ENCODE measurements around the gene PRMT7. TPM values are rescaled to one million over a fixed set of nuclear protein-coding genes. Genes with fewer than 3 reads are reported as not detected.

Gene PRMT7
- total RNA-seq, 2 experiments from 2014 or later: 70.4 to 73.2 TPM

DNA sequence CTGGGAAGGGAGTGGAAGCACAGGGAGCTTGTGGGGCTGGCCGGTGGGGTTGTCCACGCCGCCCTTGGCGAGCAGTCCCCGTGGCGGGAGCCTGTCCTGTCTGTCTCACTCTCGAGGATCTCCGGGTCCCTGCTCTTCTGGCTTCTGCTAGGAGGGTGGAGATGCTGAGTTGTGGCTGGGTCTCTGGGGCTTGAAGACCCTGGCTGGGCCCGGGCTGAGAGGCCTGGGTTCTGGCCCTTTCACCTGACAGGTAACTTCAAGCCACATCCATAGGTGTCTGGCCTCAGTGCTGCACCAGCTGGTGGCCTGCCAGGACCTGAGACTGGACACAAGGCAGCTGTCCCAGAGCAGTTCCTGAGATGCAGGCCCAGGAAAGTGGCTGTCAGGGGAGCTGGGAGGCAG lies 46.7 kb downstream of the PRMT7 start:
- Mint-ChIP-seq H3K9me3 (ENCODE audit: insufficient read depth) (no peaks in the 10 kb centered on the region), H3K36me3 (ENCODE audit: low read depth) (peaks cover 66% of the 10 kb centered on the region), H3K4me3 (no peak overlapping the region), H3K27ac (peak overlapping the region; percentile 57), H3K4me1 (ENCODE audit: low read depth) (peaks cover 48% of the 10 kb centered on the region), H3K27me3 (ENCODE audit: low read depth) (peaks cover 3% of the 10 kb centered on the region)
- DNase-seq: no peak
- ChIA-PET CTCF (interaction anchor here (0.8 to 6.0 kb wide), 7 partner anchors 8 to 163 kb away, joined by 3 to 34 read pairs (median 4); partner anchors contain the start of gene SLC7A6), POLR2A (interaction anchor here (1.0 to 1.2 kb wide), 3 partner anchors 12 to 46 kb away, joined by 3 read pairs; partner anchors contain the start of genes PRMT7 and SLC7A6OS)
- ATAC-seq: no peak

DNA sequence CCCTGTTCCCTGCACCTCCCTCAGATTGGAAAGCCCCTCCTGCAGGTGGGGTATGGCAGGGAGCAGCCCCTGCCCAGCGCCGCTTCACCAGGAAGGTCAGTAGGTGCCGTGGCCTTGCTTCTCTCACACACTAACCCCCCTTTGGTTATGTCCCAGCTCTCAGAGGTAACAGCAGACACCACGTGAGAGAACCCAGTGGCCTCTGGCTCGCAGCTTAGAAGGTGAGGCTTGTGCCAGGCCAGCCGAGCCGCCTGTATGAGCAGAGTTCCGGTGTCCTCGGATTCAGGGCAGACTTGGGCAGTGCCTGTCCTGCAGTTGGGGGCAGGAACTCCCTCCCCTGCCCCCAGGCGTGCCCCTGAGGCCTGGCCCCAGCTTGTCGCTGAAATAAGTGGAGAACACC lies 47.1 kb downstream of the PRMT7 start:
- ATAC-seq (no peak), DNase-seq (no peak)
- ChIA-PET POLR2A (no interaction called here), CTCF (interaction anchor here (1.1 to 6.0 kb wide), 4 partner anchors 11 to 163 kb away, joined by 4 to 34 read pairs (median 6); no protein-coding TSS in a partner anchor)
- Mint-ChIP-seq H3K36me3 (ENCODE audit: low read depth) (peaks cover 65% of the 10 kb centered on the region), H3K27ac (peak overlapping the region; percentile 57), H3K4me1 (ENCODE audit: low read depth) (peaks cover 48% of the 10 kb centered on the region), H3K4me3 (no peak overlapping the region), H3K9me3 (ENCODE audit: insufficient read depth) (no peaks in the 10 kb centered on the region), H3K27me3 (ENCODE audit: low read depth) (peaks cover 3% of the 10 kb centered on the region)

DNA sequence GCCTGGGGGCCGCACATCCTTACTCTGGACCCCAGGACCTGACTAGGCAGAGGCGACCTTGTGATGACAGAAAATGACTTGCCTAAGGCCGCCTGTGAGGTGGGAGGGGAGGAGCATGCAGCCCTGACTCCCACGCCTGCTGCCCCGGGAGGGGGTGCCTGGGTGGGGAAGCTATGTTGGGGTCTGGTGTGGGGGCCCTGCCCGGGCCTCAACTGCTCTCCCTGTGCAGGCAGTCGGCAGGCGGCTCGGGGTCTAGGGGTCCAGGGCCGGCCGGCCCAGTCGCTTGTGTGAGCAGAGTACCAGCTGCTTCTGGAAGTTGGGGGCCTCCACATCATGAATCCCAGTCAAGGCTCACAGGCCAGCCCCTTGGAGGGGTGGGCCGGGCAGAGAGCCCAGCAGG lies 48.1 kb downstream of the PRMT7 start:
- H3K27me3 Mint-ChIP-seq (ENCODE audit: low read depth): peaks cover 5% of the 10 kb centered on the region
- POLR2A ChIA-PET: no interaction called here

DNA sequence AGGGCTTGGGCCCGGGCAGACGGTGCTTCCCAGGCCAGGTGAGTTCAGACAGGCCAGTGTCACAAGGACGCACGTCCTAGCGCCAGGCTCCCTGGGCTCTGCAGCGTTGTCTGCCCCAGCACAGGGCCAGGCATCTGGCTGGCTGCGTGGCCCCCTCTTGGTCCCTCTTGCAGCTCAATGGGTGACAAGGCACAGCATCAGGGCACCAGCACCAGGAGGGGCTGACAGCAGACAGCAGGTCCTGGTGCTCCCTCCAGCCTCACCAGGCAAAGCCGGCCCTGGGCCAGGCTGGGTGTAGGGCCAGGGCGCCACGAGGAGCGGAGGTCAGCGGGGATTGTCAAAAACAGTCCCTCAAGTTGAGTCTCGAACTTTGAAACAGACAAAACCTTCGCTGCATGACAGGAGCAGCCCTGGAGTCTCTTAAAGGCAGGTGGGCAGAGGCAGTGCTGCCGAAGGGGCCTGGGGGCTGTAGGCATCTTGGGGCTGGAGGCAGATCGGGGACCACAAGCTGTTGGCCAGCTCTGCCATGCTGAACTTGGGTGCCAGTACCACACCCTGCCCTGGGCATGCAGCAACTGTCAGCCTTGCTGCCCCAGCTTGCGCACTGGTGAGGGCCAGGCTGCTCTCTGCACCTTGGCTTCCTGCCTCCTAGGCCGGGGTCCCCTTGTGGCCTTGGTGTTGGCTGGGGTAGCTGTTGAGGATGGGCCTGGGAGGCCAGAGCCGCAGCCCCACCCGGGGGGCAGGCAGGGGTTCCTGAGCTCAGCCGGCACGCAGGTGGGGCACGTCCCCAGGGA lies 48.8 kb downstream of the PRMT7 start:
- CTCF ChIA-PET: interaction anchor here (0.7 to 6.0 kb wide), 3 partner anchors 9 to 98 kb away, joined by 3 to 34 read pairs (median 4); no protein-coding TSS in a partner anchor
- no peaks in the 10 kb centered on the region for H3K9me3 Mint-ChIP-seq (ENCODE audit: insufficient read depth)
- peaks cover 54% of the 10 kb centered on the region for H3K36me3 Mint-ChIP-seq (ENCODE audit: low read depth)
- no peak for ATAC-seq
- H3K27ac Mint-ChIP-seq: no peak overlapping the region
- peaks cover 46% of the 10 kb centered on the region for H3K4me1 Mint-ChIP-seq (ENCODE audit: low read depth)
- POLR2A ChIA-PET: no interaction called here
- peaks cover 5% of the 10 kb centered on the region for H3K27me3 Mint-ChIP-seq (ENCODE audit: low read depth)
- DNase-seq: no peak
- no peak overlapping the region for H3K4me3 Mint-ChIP-seq

More for the DNA sequence above, 48.1 kb downstream of the PRMT7 start:
- H3K9me3 Mint-ChIP-seq (ENCODE audit: insufficient read depth): no peaks in the 10 kb centered on the region
- H3K4me1 Mint-ChIP-seq (ENCODE audit: low read depth): peaks cover 48% of the 10 kb centered on the region
- no peak overlapping the region for H3K27ac Mint-ChIP-seq
- DNase-seq: no peak
- CTCF ChIA-PET: interaction anchor here (6.0 kb wide), 1 partner anchor 10 kb away, joined by 34 read pairs; no protein-coding TSS in a partner anchor
- H3K36me3 Mint-ChIP-seq (ENCODE audit: low read depth): peaks cover 58% of the 10 kb centered on the region
- no peak for ATAC-seq
- H3K4me3 Mint-ChIP-seq: no peak overlapping the region

DNA sequence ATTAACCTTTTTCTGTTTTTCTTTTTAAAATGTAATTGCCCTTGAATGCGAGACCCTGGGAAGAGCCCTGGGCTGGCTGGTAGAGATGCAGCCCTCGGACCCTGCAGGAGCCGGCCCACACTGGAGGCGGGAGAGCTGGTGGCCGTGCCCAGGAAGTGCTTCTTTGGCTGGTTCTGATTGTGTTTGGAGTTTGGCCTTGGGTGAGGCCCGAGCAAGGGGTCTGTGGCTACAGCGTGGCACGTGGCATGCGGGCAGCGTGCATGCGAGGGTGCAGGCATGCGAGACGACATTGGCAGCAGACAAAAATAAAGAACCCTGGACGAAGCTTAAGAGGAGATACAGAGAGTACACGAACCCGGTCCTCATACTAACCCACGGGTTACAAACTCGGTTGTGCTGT lies 49.7 kb downstream of the PRMT7 start:
- H3K27ac Mint-ChIP-seq: peak overlapping the region; percentile 57

DNA sequence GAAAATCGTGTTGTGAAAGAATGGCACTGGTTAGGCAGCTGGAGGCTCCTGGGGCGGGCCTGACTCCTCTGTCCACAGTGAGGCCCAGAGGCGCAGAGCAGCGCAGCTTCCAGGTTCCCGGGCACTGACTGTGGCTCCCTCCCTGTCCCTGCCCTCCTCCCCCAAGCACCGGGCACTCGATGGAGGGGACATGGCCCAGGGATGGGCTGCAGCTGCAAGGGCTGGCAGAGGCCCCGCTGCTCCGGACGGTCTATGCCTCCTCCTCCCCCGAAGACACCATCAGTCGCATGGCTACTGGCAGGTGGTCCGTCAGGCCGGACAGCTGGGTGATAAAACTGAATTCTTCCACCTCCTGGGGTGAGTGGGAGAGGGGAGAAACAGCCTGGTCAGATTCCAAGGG lies 50.1 kb downstream of the PRMT7 start:
- POLR2A ChIA-PET: interaction anchor here (0.8 kb wide), 1 partner anchor 64 kb away, joined by 3 read pairs; no protein-coding TSS in a partner anchor
- CTCF ChIA-PET: interaction anchor here (1.5 to 2.1 kb wide), 3 partner anchors 32 to 99 kb away, joined by 3 to 9 read pairs (median 4); partner anchors contain the start of gene SLC7A6

More for the DNA sequence above, 49.7 kb downstream of the PRMT7 start:
- CTCF ChIA-PET: interaction anchor here (0.7 to 6.0 kb wide), 4 partner anchors 8 to 99 kb away, joined by 3 to 34 read pairs (median 4); partner anchors contain the start of gene SLC7A6
- DNase-seq: no peak
- POLR2A ChIA-PET: no interaction called here
- ATAC-seq: no peak
- no peak overlapping the region for H3K4me3 Mint-ChIP-seq
- peaks cover 5% of the 10 kb centered on the region for H3K27me3 Mint-ChIP-seq (ENCODE audit: low read depth)
- H3K4me1 Mint-ChIP-seq (ENCODE audit: low read depth): peaks cover 38% of the 10 kb centered on the region
- peaks cover 44% of the 10 kb centered on the region for H3K36me3 Mint-ChIP-seq (ENCODE audit: low read depth)
- H3K9me3 Mint-ChIP-seq (ENCODE audit: insufficient read depth): no peaks in the 10 kb centered on the region

DNA sequence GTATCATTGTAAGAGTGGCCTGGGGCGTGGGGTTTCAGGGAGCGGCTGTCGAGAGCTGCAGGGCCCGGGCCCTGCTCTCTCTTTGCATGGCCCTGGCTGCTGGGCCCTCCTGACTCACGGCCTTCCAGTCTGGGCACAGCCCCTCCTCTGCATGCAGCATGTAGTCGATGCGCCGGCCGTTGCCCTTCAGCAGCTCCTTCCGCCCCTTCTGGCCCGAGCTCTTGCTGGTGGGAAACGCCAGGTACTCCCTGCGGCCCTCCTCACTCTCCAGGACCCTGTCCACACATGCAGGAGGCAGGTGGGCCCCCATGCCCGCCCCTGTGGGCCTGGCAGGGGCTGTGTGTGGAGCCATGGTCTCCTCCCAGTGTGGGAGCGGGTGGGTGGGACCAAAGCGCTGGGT lies 50.7 kb downstream of the PRMT7 start:
- H3K9me3 Mint-ChIP-seq (ENCODE audit: insufficient read depth): no peaks in the 10 kb centered on the region
- peaks cover 32% of the 10 kb centered on the region for H3K4me1 Mint-ChIP-seq (ENCODE audit: low read depth)
- H3K27me3 Mint-ChIP-seq (ENCODE audit: low read depth): peaks cover 12% of the 10 kb centered on the region
- peaks cover 40% of the 10 kb centered on the region for H3K36me3 Mint-ChIP-seq (ENCODE audit: low read depth)
- no peak overlapping the region for H3K4me3 Mint-ChIP-seq
- ChIA-PET CTCF (interaction anchor here (1.6 to 2.5 kb wide), 3 partner anchors 32 to 100 kb away, joined by 3 to 9 read pairs (median 5); partner anchors contain the start of gene SLC7A6), POLR2A (interaction anchor here (0.8 kb wide), 1 partner anchor 64 kb away, joined by 3 read pairs; no protein-coding TSS in a partner anchor)
- no peak for ATAC-seq
- no peak for DNase-seq
- H3K27ac Mint-ChIP-seq: no peak overlapping the region

More for the DNA sequence above, 50.1 kb downstream of the PRMT7 start:
- H3K27ac Mint-ChIP-seq: no peak overlapping the region
- H3K36me3 Mint-ChIP-seq (ENCODE audit: low read depth): peaks cover 41% of the 10 kb centered on the region
- H3K4me1 Mint-ChIP-seq (ENCODE audit: low read depth): peaks cover 34% of the 10 kb centered on the region
- no peaks in the 10 kb centered on the region for H3K9me3 Mint-ChIP-seq (ENCODE audit: insufficient read depth)
- H3K27me3 Mint-ChIP-seq (ENCODE audit: low read depth): peaks cover 8% of the 10 kb centered on the region
- ATAC-seq (no peak), DNase-seq (no peak)
- H3K4me3 Mint-ChIP-seq: no peak overlapping the region

DNA sequence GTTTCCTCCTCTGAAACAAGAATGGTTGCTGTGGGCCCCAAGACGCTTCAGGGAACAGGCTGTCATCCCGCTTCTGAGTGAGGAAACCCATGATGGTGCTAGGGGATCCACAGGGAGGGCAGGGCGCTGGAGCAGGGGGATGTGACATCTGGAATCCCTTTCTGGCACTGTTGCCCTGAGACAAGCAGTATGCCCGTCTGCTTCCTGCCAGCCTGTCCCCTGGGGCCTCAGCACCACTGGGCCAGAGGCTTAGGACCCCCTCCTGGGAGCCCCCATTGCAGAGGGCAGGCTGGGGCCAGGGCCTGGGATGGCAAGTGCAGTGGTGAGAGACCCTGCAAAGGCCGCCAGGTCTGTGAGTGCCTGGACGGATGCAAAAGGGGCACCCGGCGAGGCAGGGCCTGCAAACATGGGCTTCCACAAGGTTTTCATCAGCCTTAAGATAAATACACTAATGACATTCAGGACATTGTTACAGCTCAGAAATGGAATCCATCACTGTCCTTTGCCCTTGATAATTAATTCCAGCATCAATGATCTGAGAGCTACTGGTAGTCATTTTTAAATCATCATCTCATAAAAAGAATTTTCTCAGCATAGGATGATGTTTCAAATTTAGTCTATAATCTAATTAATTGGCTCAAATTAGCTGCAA lies 51.6 kb downstream of the PRMT7 start:
- Mint-ChIP-seq H3K4me1 (ENCODE audit: low read depth) (peaks cover 28% of the 10 kb centered on the region), H3K27me3 (ENCODE audit: low read depth) (peaks cover 12% of the 10 kb centered on the region), H3K4me3 (no peak overlapping the region), H3K9me3 (ENCODE audit: insufficient read depth) (no peaks in the 10 kb centered on the region), H3K36me3 (ENCODE audit: low read depth) (peaks cover 33% of the 10 kb centered on the region), H3K27ac (no peak overlapping the region)
- DNase-seq: no peak
- POLR2A ChIA-PET: interaction anchor here (1.3 kb wide), 1 partner anchor 55 kb away, joined by 3 read pairs; no protein-coding TSS in a partner anchor
- no peak for ATAC-seq
- CTCF ChIA-PET: interaction anchor here (0.5 to 2.5 kb wide), 5 partner anchors 33 to 158 kb away, joined by 3 to 9 read pairs (median 4); no protein-coding TSS in a partner anchor

DNA sequence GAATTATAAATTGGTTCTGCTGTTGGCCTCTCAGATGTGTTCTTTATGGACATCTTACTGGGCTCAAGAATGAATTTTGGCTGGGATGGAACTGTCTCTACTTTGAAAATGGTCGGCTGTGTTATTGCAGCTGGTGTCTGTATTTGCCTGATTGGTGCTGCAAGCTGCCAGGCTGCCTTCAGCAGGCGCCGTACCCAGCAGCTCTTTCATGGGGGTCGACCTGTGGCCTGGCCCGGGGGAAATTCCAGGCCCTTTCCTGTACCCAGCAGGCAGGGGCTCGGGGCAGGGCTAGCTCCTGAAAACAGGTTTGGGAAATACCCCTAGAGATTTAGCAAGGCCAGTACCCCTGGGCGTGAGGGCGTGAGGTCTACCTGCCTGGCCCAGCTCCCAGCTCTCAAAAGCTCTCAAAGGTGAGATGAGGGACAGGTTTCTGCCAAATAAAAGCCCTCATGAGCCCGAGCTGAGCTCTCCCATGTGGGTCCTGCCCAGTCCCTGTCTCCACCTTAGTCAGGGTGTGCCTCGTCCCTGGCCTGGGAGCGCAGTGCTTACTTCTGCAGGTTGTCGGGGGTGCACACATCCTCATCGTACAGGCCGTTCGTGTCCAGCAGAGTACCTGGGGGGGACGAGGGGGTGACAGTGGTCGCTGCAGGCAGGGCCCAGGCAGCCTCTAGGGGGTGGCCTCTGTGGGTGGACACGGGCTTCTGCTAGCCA lies 52.3 kb downstream of the PRMT7 start:
- H3K36me3 Mint-ChIP-seq (ENCODE audit: low read depth): peaks cover 26% of the 10 kb centered on the region
- ATAC-seq: no peak
- CTCF ChIA-PET: interaction anchor here (0.5 to 2.5 kb wide), 5 partner anchors 34 to 158 kb away, joined by 3 to 9 read pairs (median 4); no protein-coding TSS in a partner anchor
- H3K4me1 Mint-ChIP-seq (ENCODE audit: low read depth): peaks cover 28% of the 10 kb centered on the region
- POLR2A ChIA-PET: interaction anchor here (1.3 kb wide), 1 partner anchor 55 kb away, joined by 3 read pairs; no protein-coding TSS in a partner anchor
- H3K4me3 Mint-ChIP-seq: no peak overlapping the region
- H3K9me3 Mint-ChIP-seq (ENCODE audit: insufficient read depth): no peaks in the 10 kb centered on the region
- DNase-seq: no peak
- peaks cover 16% of the 10 kb centered on the region for H3K27me3 Mint-ChIP-seq (ENCODE audit: low read depth)
- no peak overlapping the region for H3K27ac Mint-ChIP-seq

DNA sequence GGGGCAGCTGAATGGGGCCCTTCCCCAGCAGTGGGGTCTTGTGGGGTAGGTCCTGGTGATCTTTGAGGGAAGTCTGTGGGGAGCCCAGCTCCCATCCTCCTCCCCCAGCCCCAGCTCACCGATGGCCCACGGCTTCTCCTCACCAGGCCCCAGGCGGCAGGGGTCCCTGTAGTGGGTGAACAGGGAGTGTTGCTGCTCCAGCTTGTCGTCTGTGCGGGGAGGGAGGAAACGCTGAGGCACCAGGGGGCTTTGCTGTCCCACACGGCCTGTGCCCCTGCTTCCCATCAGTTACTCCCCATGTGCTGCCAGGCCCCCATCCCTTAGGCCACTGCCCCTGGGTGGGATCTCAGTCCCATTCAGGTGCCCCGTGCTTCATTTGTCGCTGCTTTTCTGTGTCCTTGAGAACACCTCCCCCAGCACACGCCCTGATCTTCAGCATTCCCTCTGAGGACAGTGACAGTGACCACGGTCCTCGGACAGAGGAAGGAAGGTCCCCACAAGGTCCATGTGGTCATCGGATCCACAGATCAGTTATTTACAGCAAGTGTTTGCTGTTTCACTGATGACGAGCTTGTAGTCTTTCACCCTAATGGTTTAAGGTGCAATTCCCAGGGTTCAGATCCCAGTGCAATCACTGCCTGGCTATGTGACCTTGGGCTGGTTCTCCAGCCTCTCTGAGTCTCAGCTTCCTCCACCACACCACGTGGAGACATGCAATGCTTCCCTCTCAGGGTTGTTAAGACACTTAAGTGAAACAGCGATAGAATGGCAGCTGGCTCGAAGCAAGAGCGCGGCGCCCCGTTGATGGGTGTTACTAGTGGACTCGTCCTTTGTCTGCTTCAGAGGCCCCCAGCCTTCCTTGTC lies 53.1 kb downstream of the PRMT7 start:
- peaks cover 28% of the 10 kb centered on the region for H3K4me1 Mint-ChIP-seq (ENCODE audit: low read depth)
- no peak overlapping the region for H3K27ac Mint-ChIP-seq
- no peaks in the 10 kb centered on the region for H3K9me3 Mint-ChIP-seq (ENCODE audit: insufficient read depth)
- ChIA-PET POLR2A (interaction anchor here (1.1 to 1.3 kb wide), 2 partner anchors 8 to 54 kb away, joined by 3 read pairs; no protein-coding TSS in a partner anchor), CTCF (interaction anchor here (1.0 to 2.5 kb wide), 4 partner anchors 8 to 165 kb away, joined by 3 to 5 read pairs (median 4); no protein-coding TSS in a partner anchor)
- H3K4me3 Mint-ChIP-seq: no peak overlapping the region
- peaks cover 21% of the 10 kb centered on the region for H3K27me3 Mint-ChIP-seq (ENCODE audit: low read depth)
- ATAC-seq: no peak
- DNase-seq: no peak
- peaks cover 19% of the 10 kb centered on the region for H3K36me3 Mint-ChIP-seq (ENCODE audit: low read depth)

Measured in activated CD8-positive, alpha-beta T cell treated with anti-CD3 and anti-CD28 coated beads, Interleukin-2, amount 10 ng/mL, durations not matched to agents 7 days and 5 days (primary cell).